Stomach (tissue), 9 donors: ENCODE measurements around the gene HBQ1. TPM values are rescaled to one million over a fixed set of nuclear protein-coding genes. Genes with fewer than 3 reads are reported as not detected.

Experiments
- DNase-seq, 2 donors: peaks; one replicate each; pipeline versions ENCODE4 v3.0.0 to v3.0.0-alpha.2; 2013 to 2019
- H3K27ac ChIP-seq, 5 donors: fragments of 200-600 bp in 4 of 5; sonication (generic) in 4 of 5; one replicate each; pipeline ENCODE4 v1.5.1; 2013 to 2019; ENCODE audit warnings: mild to moderate bottlenecking in 1 of 5, moderate library complexity in 1 of 5
- H3K27me3 ChIP-seq, 3 donors: fragments of 200-600 bp; sonication (generic); one replicate each; pipeline ENCODE4 v1.5.1; 2017 to 2019; ENCODE audit warnings: mixed run types in 1 of 3
- H3K36me3 ChIP-seq, 4 donors: fragments of 200-600 bp; sonication (generic); 1 replicate in 3 of 4; 2 replicates in 1 of 4; pipeline ENCODE4 v1.5.1; 2016 to 2019
- H3K4me1 ChIP-seq, 4 donors: fragments of 200-600 bp; sonication (generic); one replicate each; pipeline ENCODE4 v1.5.1; 2016 to 2019
- H3K4me3 ChIP-seq, 4 donors: fragments of 200-600 bp; sonication (generic) in 3 of 4; one replicate each; pipeline ENCODE4 v1.5.1; 2016 to 2019; ENCODE audit warnings: mild to moderate bottlenecking in 1 of 4
- H3K9me3 ChIP-seq, 4 donors: fragments of 200-600 bp; sonication (generic); one replicate each; pipeline ENCODE4 v1.5.1; 2016 to 2019
- CTCF ChIP-seq, 7 experiments: fragments of 450-650 bp in 4 of 7; fragments of 200-600 bp in 3 of 7; sonication (generic) in 3 of 7; IDR thresholded peaks; one replicate each; pipeline ENCODE4 v1.5.1; 2016 to 2019; ENCODE audit warnings: antibody characterized with exemption in 7 of 7, control low read depth in 2 of 7, mild to moderate bottlenecking in 1 of 7
- EP300 ChIP-seq: sonication (generic); formaldehyde crosslinking; IDR thresholded peaks from one replicate; pipeline ENCODE4 v1.6.1; 2017; ENCODE audit warnings: antibody characterized with exemption
- POLR2A ChIP-seq, 4 donors: fragments of 450-650 bp; IDR thresholded peaks; one replicate each; pipeline ENCODE4 v1.6.1; 2016; ENCODE audit warnings: antibody characterized with exemption in 4 of 4, control low read depth in 2 of 4, mild to moderate bottlenecking in 1 of 4, moderate library complexity in 1 of 4
- POLR2AphosphoS5 ChIP-seq, 3 donors: sonication (generic); formaldehyde crosslinking; IDR thresholded peaks; one replicate each; pipeline ENCODE4 v1.6.1; 2016; ENCODE audit warnings: antibody characterized with exemption in 3 of 3
- WGBS, 5 donors: extraction: QIAGEN DNeasy Blood & Tissue Kit in 3 of 5; methylation state at CpG; one replicate each; pipeline versions ENCODE4 v1.1.5 to v1.1.7; 2013 to 2018; 5-methylcytosine and 5-hydroxymethylcytosine counted together
- intact Hi-C: fragments of 100-400 bp; cut with DNase I; formaldehyde crosslinking; loops from one replicate; pipeline ENCODE4 v1.15.1; 2023; ENCODE audit warnings: low total_unique reads
- polyA plus RNA-seq, 3 donors: library from polyadenylated mRNA; stranded (reverse); fragments of 200-250 nt; gene quantifications; one replicate each; pipeline ENCODE4 v1.2.3, GENCODE V29; 2013
- total RNA-seq, 5 donors: library from RNA; depleted of rRNA; stranded (reverse); fragments of >200 nt; gene quantifications; one replicate each; pipeline versions ENCODE4 v1.1.0 to v1.2.3, GENCODE V29; 2014 to 2016
- donor health status: healthy with polysubstance abuse.
- donor health status: Bipolar disorder and iron deficiency.
- donor health status: healthy.

The HBQ1 gene
- total and polyA plus RNA-seq, 8 donors: not detected

GRCh38 chr16:180681-181564 lies 664 bp downstream of the HBQ1 start:
- intact Hi-C loops: loop anchor here (5.0 kb wide), 1 partner anchor 64 kb away; no protein-coding TSS in a partner anchor
- H3K9me3 ChIP-seq: no peaks in the 10 kb centered on the region
- WGBS, 5 donors: 1 to 2% (median 1%) methylated on average over 16 to 89 of the region's 89 CpGs
- H3K4me1 ChIP-seq: peaks cover 18 to 38% (median 27%) of the 10 kb centered on the region in 4 donors
- TF ChIP-seq POLR2AphosphoS5 (IDR thresholded peaks at IDR 0.05): no peak
- no peak for TF ChIP-seq EP300
- TF ChIP-seq CTCF (IDR thresholded peaks at IDR 0.05): no peak
- TF ChIP-seq POLR2A (IDR thresholded peaks at IDR 0.05): no peak
- peak overlapping the region; percentile 18 to 49 (median 28) for H3K4me3 ChIP-seq
- no peak overlapping the region for H3K27ac ChIP-seq
- H3K27me3 ChIP-seq: peaks cover 23 to 51% (median 48%) of the 10 kb centered on the region in 3 donors
- peak; percentile 55 to 84 for DNase-seq
- peaks cover 0 to 8% (median 0%) of the 10 kb centered on the region in 4 donors for H3K36me3 ChIP-seq

- Histone ChIP-seq H3K4me1 (peaks cover 18 to 36% (median 26%) of the 10 kb centered on the region in 4 donors), H3K27ac (no peak overlapping the region), H3K9me3 (no peaks in the 10 kb centered on the region), H3K4me3 (peak overlapping the region in 3 of 4 donors; percentile 18 to 49 (median 31)), H3K36me3 (peaks cover 0 to 8% (median 0%) of the 10 kb centered on the region in 4 donors), H3K27me3 (peaks cover 23 to 49% (median 45%) of the 10 kb centered on the region in 3 donors)
- TF ChIP-seq EP300: no peak
- no peak for TF ChIP-seq POLR2A (IDR thresholded peaks at IDR 0.05)
- TF ChIP-seq POLR2AphosphoS5 (IDR thresholded peaks at IDR 0.05): peak in 1 of 3 donors; percentile 62
- peak in 5 of 7 experiments; percentile 84 to 98 (median 90) for TF ChIP-seq CTCF (IDR thresholded peaks at IDR 0.05)
- intact Hi-C loops: loop anchor here (5.0 kb wide), 1 partner anchor 64 kb away; no protein-coding TSS in a partner anchor
- 6 to 28% (median 6%) methylated on average over 9 to 22 of the region's 22 CpGs for WGBS, 5 donors
- peak in 1 of 2 donors; percentile 91 for DNase-seq
Measured at GRCh38 chr16:181565-182021, 1.3 kb downstream of the HBQ1 start.

- TF ChIP-seq POLR2AphosphoS5 (IDR thresholded peaks at IDR 0.05): no peak
- TF ChIP-seq POLR2A (IDR thresholded peaks at IDR 0.05): no peak
- no peak for TF ChIP-seq CTCF (IDR thresholded peaks at IDR 0.05)
- no peak for TF ChIP-seq EP300
- DNase-seq: no peak
- peaks cover 9 to 17% (median 10%) of the 10 kb centered on the region in 4 donors for H3K36me3 ChIP-seq
- H3K4me1 ChIP-seq: peaks cover 18 to 25% (median 21%) of the 10 kb centered on the region in 4 donors
- intact Hi-C loops: loop anchor here (5.0 kb wide), 1 partner anchor 66 kb away; no protein-coding TSS in a partner anchor
- peaks cover 20 to 37% (median 34%) of the 10 kb centered on the region in 3 donors for H3K27me3 ChIP-seq
- H3K4me3 ChIP-seq: no peak overlapping the region
- 76 to 80% (median 77%) methylated on average over 7 of the region's 7 CpGs for WGBS, 5 donors
- no peak overlapping the region for H3K27ac ChIP-seq
- H3K9me3 ChIP-seq: no peaks in the 10 kb centered on the region
Measured at GRCh38 chr16:183005-183404, 2.7 kb downstream of the HBQ1 start.

GRCh38 chr16:185213-185612 lies 5.0 kb downstream of the HBQ1 start:
- peaks cover 14 to 18% (median 16%) of the 10 kb centered on the region in 4 donors for H3K4me1 ChIP-seq
- H3K9me3 ChIP-seq: no peaks in the 10 kb centered on the region
- H3K36me3 ChIP-seq: peaks cover 29 to 39% (median 32%) of the 10 kb centered on the region in 4 donors
- WGBS, 5 donors: 88 to 92% (median 89%) methylated on average over 11 to 13 of the region's 13 CpGs
- peaks cover 1 to 15% (median 12%) of the 10 kb centered on the region in 3 donors for H3K27me3 ChIP-seq
- intact Hi-C loops: no loop called here
- TF ChIP-seq POLR2A (IDR thresholded peaks at IDR 0.05) (no peak), CTCF (IDR thresholded peaks at IDR 0.05) (no peak), EP300 (no peak), POLR2AphosphoS5 (IDR thresholded peaks at IDR 0.05) (no peak)
- H3K4me3 ChIP-seq: no peak overlapping the region
- no peak overlapping the region for H3K27ac ChIP-seq
- DNase-seq: no peak
